Left ventricle myocardium inferior (tissue), 1 donor: ENCODE measurements around the gene SLC25A45. TPM values are rescaled to one million over a fixed set of nuclear protein-coding genes. Genes with fewer than 3 reads are reported as not detected.

Source experiments
- DNase-seq: peaks from one replicate; pipeline ENCODE4 v3.0.0-alpha.2; 2020
- H3K27ac ChIP-seq: fragments of 200-600 bp; replicated peaks from 2 replicates; pipeline ENCODE4 v1.8.0; 2021
- H3K27me3 ChIP-seq: fragments of 200-600 bp; 2 replicates; pipeline ENCODE4 v1.8.0; 2021; ENCODE audit warnings: low read depth
- H3K36me3 ChIP-seq: fragments of 200-600 bp; 2 replicates; pipeline ENCODE4 v1.8.0; 2021
- H3K4me1 ChIP-seq: fragments of 200-600 bp; 2 replicates; pipeline ENCODE4 v1.8.0; 2021
- H3K4me3 ChIP-seq: fragments of 200-600 bp; 2 replicates; pipeline ENCODE4 v1.8.0; 2021; ENCODE audit warnings: mild to moderate bottlenecking, moderate library complexity
- H3K9me3 ChIP-seq: fragments of 200-600 bp; replicated peaks from 2 replicates; pipeline ENCODE4 v1.8.0; 2021
- CTCF ChIP-seq: fragments of 200-600 bp; IDR thresholded peaks from 2 replicates; pipeline ENCODE4 v1.8.0; 2021; ENCODE audit warnings: antibody characterized with exemption, mild to moderate bottlenecking, borderline replicate concordance
- intact Hi-C: fragments of 100-400 bp; cut with micrococcal nuclease; formaldehyde crosslinking; loops from one replicate; pipeline ENCODE4 v1.11.0; 2022
- total RNA-seq: library from RNA; stranded (reverse); fragmentation: NEBNext Ultra II Directional; extraction: Animal tissue kit (Norgen Biotek cat#: 25700); gene quantifications from one replicate; pipeline ENCODE4 v1.2.1, GENCODE V29; 2021
- donor health status: DM: no; HTN: yes; CAD: no; lungs with severe emphysema.

The SLC25A45 gene
- total RNA-seq, 1 donor from 2014 or later: 5.0 TPM

GRCh38 chr11:65399845-65400244 is 17.4 kb upstream of the SLC25A45 start:
- Histone ChIP-seq H3K4me3 (no peak overlapping the region), H3K4me1 (peaks cover 21% of the 10 kb centered on the region), H3K36me3 (peaks cover 71% of the 10 kb centered on the region), H3K27me3 (no peaks in the 10 kb centered on the region), H3K27ac (no peak overlapping the region), H3K9me3 (no peaks in the 10 kb centered on the region)
- no peak for DNase-seq
- TF ChIP-seq CTCF: no peak
- intact Hi-C loops: no loop called here

GRCh38 chr11:65399249-65399648 is 16.8 kb upstream of the SLC25A45 start:
- no peak for DNase-seq
- Histone ChIP-seq H3K4me3 (no peak overlapping the region), H3K27ac (no peak overlapping the region), H3K9me3 (no peaks in the 10 kb centered on the region), H3K36me3 (peaks cover 72% of the 10 kb centered on the region), H3K4me1 (peaks cover 15% of the 10 kb centered on the region), H3K27me3 (no peaks in the 10 kb centered on the region)
- intact Hi-C loops: no loop called here
- TF ChIP-seq CTCF: no peak

- intact Hi-C loops: no loop called here
- Histone ChIP-seq H3K36me3 (peaks cover 75% of the 10 kb centered on the region), H3K27ac (no peak overlapping the region), H3K4me1 (peaks cover 7% of the 10 kb centered on the region), H3K9me3 (no peaks in the 10 kb centered on the region), H3K4me3 (no peak overlapping the region), H3K27me3 (no peaks in the 10 kb centered on the region)
- DNase-seq: no peak
- TF ChIP-seq CTCF: no peak
Measured at GRCh38 chr11:65398362-65398910, 16.0 kb upstream of the SLC25A45 start.

GRCh38 chr11:65396769-65397745 is 14.6 kb upstream of the SLC25A45 start:
- intact Hi-C loops: no loop called here
- TF ChIP-seq CTCF: no peak
- H3K27me3 ChIP-seq: no peaks in the 10 kb centered on the region
- peaks cover 16% of the 10 kb centered on the region for H3K4me1 ChIP-seq
- H3K9me3 ChIP-seq: no peaks in the 10 kb centered on the region
- DNase-seq: no peak
- no peak overlapping the region for H3K4me3 ChIP-seq
- H3K27ac ChIP-seq: no peak overlapping the region
- H3K36me3 ChIP-seq: peaks cover 76% of the 10 kb centered on the region

- H3K4me3 ChIP-seq: no peak overlapping the region
- no peak overlapping the region for H3K27ac ChIP-seq
- peaks cover 72% of the 10 kb centered on the region for H3K36me3 ChIP-seq
- intact Hi-C loops: no loop called here
- H3K4me1 ChIP-seq: peaks cover 26% of the 10 kb centered on the region
- H3K9me3 ChIP-seq: no peaks in the 10 kb centered on the region
- no peak for DNase-seq
- H3K27me3 ChIP-seq: no peaks in the 10 kb centered on the region
- TF ChIP-seq CTCF: no peak
Measured at GRCh38 chr11:65395961-65396530, 13.6 kb upstream of the SLC25A45 start.
